EH (cell line): ENCODE results near the gene BBIP1.
"Not testable (repeated sequence)": the region's sequence is repeated elsewhere in the genome, so short reads cannot be mapped to it uniquely, and the experiment has no call there.

Source experiments
- DNase-seq: peaks from one replicate; pipeline ENCODE4 v3.0.0-alpha.2; 2015; ENCODE audit warnings: low read depth

Gene BBIP1

GRCh38 chr10:110885932-110886674, 32.9 kb downstream of the BBIP1 start:
- DNase-seq, result no peak

GRCh38 chr10:110883924-110884323, 35.1 kb downstream of the BBIP1 start:
- DNase-seq, result no peak

- DNase-seq, result no peak
Measured at GRCh38 chr10:110881905-110882304, 37.1 kb downstream of the BBIP1 start.

- DNase-seq, result no peak
Measured at GRCh38 chr10:110881247-110881646, 37.7 kb downstream of the BBIP1 start.

- DNase-seq, result no peak
Measured at GRCh38 chr10:110880012-110880411, 39.0 kb downstream of the BBIP1 start.

GRCh38 chr10:110876788-110877187, 42.2 kb downstream of the BBIP1 start:
- no peak for DNase-seq

GRCh38 chr10:110876000-110876399, 43.0 kb downstream of the BBIP1 start:
- DNase-seq, result no peak

GRCh38 chr10:110873951-110874350, 45.0 kb downstream of the BBIP1 start:
- DNase-seq, result no peak

- DNase-seq, result no peak
Measured at GRCh38 chr10:110872984-110873923, 45.7 kb downstream of the BBIP1 start.

GRCh38 chr10:110872145-110872983, 46.6 kb downstream of the BBIP1 start:
- DNase-seq, result peak; percentile 75

- peak; percentile 98 for DNase-seq
Measured at GRCh38 chr10:110871298-110872084, 47.5 kb downstream of the BBIP1 start, which contains the start of gene PDCD4. Gene PDCD4 (plus strand): TSS chr10:110871928. CDS start chr10:110876028, 4,100 bp downstream.

- DNase-seq, result peak; percentile 14
Measured at GRCh38 chr10:110870823-110871297, 48.1 kb downstream of the BBIP1 start.

- no peak for DNase-seq
Measured at GRCh38 chr10:110868981-110869380, 50.0 kb downstream of the BBIP1 start.

GRCh38 chr10:110867807-110868465, 51.0 kb downstream of the BBIP1 start:
- DNase-seq, result peak; percentile 19

- not testable (repeated sequence) for DNase-seq
Measured at GRCh38 chr10:110867011-110867806, 51.8 kb downstream of the BBIP1 start.

- DNase-seq, result peak; percentile 50
Measured at GRCh38 chr10:110865809-110866482, 53.0 kb downstream of the BBIP1 start.

GRCh38 chr10:110865186-110865808, 53.7 kb downstream of the BBIP1 start:
- peak; percentile 84 for DNase-seq

- DNase-seq, result peak; percentile 20
Measured at GRCh38 chr10:110864662-110865140, 54.3 kb downstream of the BBIP1 start.
